Naive thymus-derived CD4-positive, alpha-beta T cell (primary cell): Measurements from ENCODE around the gene RHBDD3. TPM values are rescaled to one million over a fixed set of nuclear protein-coding genes. Genes with fewer than 3 reads are reported as not detected.
"Not testable (repeated sequence)": the region's sequence is repeated elsewhere in the genome, so short reads cannot be mapped to it uniquely, and the experiment has no call there.

Source experiments
- ATAC-seq: fragments of 150-1000 bp; cut with Tn5 transposase; 2 replicates; pipeline ENCODE4 v1.10.0; 2021; ENCODE audit warnings: mild to moderate bottlenecking, moderate library complexity
- CTCF ChIA-PET: fragments of 350-600 bp; sonication (Branson Sonifier 250); formaldehyde crosslinking; loops from one replicate; lab custom pipeline; 2021; ENCODE audit warnings: antibody characterized with exemption; lab: Charles Lee
- POLR2A ChIA-PET: fragments of 350-600 bp; sonication (Branson Sonifier 250); formaldehyde crosslinking; loops from one replicate; lab custom pipeline; 2021; ENCODE audit warnings: antibody characterized with exemption, inconsistent platforms; lab: Charles Lee
- DNase-seq, 9 donors: peaks; one replicate each; pipeline versions ENCODE4 v3.0.0 to v3.0.0-alpha.2; 2020 to 2022; ENCODE audit warnings: mixed read lengths in 1 of 9
- H3K27ac ChIP-seq: one replicate; pipeline ENCODE4 v1.7.0; 2013; ENCODE audit warnings: mild to moderate bottlenecking, low read depth, low read length, moderate library complexity
- H3K27me3 ChIP-seq, 2 donors: one replicate each; pipeline ENCODE4 v1.7.0; 2013; ENCODE audit warnings: low read length in 2 of 2, mild to moderate bottlenecking in 2 of 2, moderate library complexity in 2 of 2; ENCODE audit not compliant: control insufficient read depth in 2 of 2, insufficient read depth in 2 of 2
- H3K36me3 ChIP-seq, 3 experiments: 1 replicate in 2 of 3; 2 replicates in 1 of 3; pipeline ENCODE4 v1.7.0; 2013; ENCODE audit warnings: low read length in 3 of 3, mild to moderate bottlenecking in 3 of 3, moderate library complexity in 1 of 3; ENCODE audit not compliant: insufficient read depth in 3 of 3, control insufficient read depth in 2 of 3
- H3K4me1 ChIP-seq, 2 donors: one replicate each; pipeline ENCODE4 v1.7.0; 2013; ENCODE audit warnings: low read length in 2 of 2, mild to moderate bottlenecking in 2 of 2, moderate library complexity in 1 of 2; ENCODE audit not compliant: control insufficient read depth in 2 of 2, insufficient read depth in 2 of 2
- H3K4me3 ChIP-seq: 2 replicates; pipeline ENCODE4 v1.7.0; 2013; ENCODE audit warnings: mild to moderate bottlenecking, low read length
- H3K9me3 ChIP-seq, 3 experiments: 1 replicate in 2 of 3; 2 replicates in 1 of 3; pipeline ENCODE4 v1.7.0; 2013; ENCODE audit warnings: low read length in 3 of 3; ENCODE audit not compliant: control insufficient read depth in 2 of 3
- H3K27ac Mint-ChIP-seq, 9 donors: one replicate each; pipeline ENCODE4 v1.8.0; 2020 to 2022; ENCODE audit warnings: mixed read lengths in 9 of 9, mild to moderate bottlenecking in 8 of 9, moderate library complexity in 5 of 9, inconsistent platforms in 2 of 9
- H3K27me3 Mint-ChIP-seq, 5 donors: one replicate each; pipeline ENCODE4 v1.8.0; 2021 to 2022; ENCODE audit warnings: mixed read lengths in 5 of 5, mild to moderate bottlenecking in 1 of 5
- H3K36me3 Mint-ChIP-seq, 5 donors: one replicate each; pipeline ENCODE4 v1.8.0; 2020 to 2022; ENCODE audit warnings: mixed read lengths in 5 of 5, mild to moderate bottlenecking in 3 of 5, inconsistent platforms in 1 of 5
- H3K4me1 Mint-ChIP-seq, 7 donors: one replicate each; pipeline ENCODE4 v1.8.0; 2020 to 2022; ENCODE audit warnings: mixed read lengths in 7 of 7, mild to moderate bottlenecking in 3 of 7, inconsistent platforms in 1 of 7
- H3K4me3 Mint-ChIP-seq, 10 donors: one replicate each; pipeline ENCODE4 v1.8.0; 2020 to 2022; ENCODE audit warnings: mild to moderate bottlenecking in 10 of 10, mixed read lengths in 10 of 10, moderate library complexity in 6 of 10, inconsistent platforms in 2 of 10
- H3K9me3 Mint-ChIP-seq, 11 donors: one replicate each; pipeline ENCODE4 v1.8.0; 2020 to 2022; ENCODE audit warnings: mixed read lengths in 11 of 11, mild to moderate bottlenecking in 4 of 11, inconsistent platforms in 1 of 11, moderate library complexity in 1 of 11
- intact Hi-C, 2 donors: fragments of 100-400 bp; cut with micrococcal nuclease; formaldehyde crosslinking; loops; one replicate each; pipeline ENCODE4 v1.15.1; 2023
- polyA plus RNA-seq, 2 donors: library from polyadenylated mRNA; unstranded; fragments of 300-500 nt; fragmentation: Illumina TruSeq; gene quantifications; one replicate each; pipeline ENCODE4 v1.2.3, GENCODE V29; 2021
- total RNA-seq, 6 experiments: library from RNA in 5 of 6; stranded (reverse) in 5 of 6; gene quantifications; 1 replicate in 5 of 6; 2 replicates in 1 of 6; pipeline ENCODE4 v1.2.3 and lab custom pipeline; 2021 to 2026

Gene RHBDD3
- total and polyA plus RNA-seq, 7 experiments from 2014 or later, result 8.1 to 39.4 (median 14.2) TPM

DNA sequence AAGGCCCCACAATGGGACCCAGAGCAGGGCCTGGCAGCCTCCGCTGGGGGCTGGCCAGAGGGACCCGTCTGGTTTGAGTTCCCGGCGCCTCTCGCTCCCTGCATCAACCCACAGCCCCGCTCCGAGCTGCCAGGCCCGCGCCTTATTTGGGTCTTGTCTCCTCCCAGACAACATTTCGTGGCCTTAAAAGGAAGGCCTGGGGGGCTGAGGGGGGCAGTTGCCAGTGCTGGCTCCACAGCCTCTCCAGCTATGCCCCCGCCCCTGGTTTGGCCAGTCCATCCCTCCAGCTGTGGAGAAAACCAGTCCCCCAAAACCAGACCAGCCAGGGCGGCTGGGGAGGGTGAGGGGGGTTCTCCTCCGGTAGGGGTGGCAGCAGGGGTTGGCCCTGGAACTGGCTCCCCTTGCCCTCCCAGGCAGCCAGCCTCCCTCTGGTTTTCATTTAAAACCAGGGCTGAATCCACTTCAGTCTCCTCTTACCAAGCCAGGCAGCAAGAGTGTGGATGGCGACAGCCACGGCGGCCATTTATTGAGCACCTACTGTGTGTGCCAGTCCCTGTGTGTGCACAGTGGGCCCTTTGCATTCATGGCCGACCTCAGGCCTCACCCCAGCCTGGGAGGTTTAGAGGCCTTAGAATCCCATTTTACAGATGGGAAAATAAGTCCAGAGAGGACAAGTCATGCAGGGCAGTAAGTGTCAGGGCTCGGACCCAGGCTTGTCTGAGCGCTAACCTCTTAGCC is 43.5 kb downstream of the RHBDD3 start:
- intact Hi-C loops, result no loop called here
- CTCF ChIA-PET, result no interaction called here
- H3K4me3 ChIP-seq, result no peak overlapping the region
- Mint-ChIP-seq H3K9me3 (no peaks in the 10 kb centered on the region), H3K27ac (no peak overlapping the region), H3K36me3 (no peaks in the 10 kb centered on the region), H3K4me3 (no peak overlapping the region), H3K4me1 (no peaks in the 10 kb centered on the region), H3K27me3 (peaks cover 0 to 2% (median 0%) of the 10 kb centered on the region in 5 donors)
- H3K27me3 ChIP-seq, result no peaks in the 10 kb centered on the region
- no peaks in the 10 kb centered on the region for H3K36me3 ChIP-seq
- H3K9me3 ChIP-seq, result no peaks in the 10 kb centered on the region
- ATAC-seq (no peak), DNase-seq (no peak)
- POLR2A ChIA-PET, result no interaction called here
- H3K27ac ChIP-seq, result no peak overlapping the region
- H3K4me1 ChIP-seq, result no peaks in the 10 kb centered on the region

DNA sequence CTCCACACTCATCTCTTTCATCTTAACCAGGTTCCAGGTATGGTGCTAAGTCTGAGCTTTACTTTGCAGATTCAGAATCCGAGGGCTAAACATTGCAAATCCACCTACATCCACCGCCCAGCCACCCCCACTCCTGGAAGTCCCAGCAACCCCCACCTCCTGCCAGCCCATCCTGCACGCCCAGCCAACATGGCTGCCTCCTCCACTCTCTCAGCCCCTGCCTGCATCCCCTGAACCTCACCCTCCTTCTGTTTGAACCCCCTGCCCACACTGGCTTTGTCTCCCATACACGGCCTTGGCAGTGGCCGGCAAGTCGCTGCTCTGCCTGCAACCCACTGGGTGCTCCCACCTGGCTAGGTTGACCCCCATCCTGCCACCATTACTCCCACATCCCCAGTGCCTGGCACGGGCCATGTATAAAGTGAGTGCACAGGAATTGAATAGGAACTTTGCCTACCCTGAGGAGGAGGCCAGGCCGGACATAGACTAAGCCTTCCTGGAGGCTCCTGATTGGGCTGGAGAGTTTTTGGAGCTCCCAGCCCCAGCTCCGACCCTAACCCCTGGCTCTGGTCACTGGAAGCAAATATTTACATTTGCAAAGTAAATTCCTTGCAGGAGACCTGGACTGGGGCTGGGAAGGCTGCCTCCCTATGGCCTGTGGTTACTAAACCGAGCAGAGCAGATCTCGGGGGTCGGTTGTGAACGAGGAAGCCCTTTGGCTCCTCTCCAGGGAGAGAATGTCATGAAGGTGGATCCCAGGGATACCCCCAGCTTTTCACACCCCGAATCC is 47.7 kb downstream of the RHBDD3 start:
- CTCF ChIA-PET, result no interaction called here
- POLR2A ChIA-PET, result no interaction called here
- H3K9me3 Mint-ChIP-seq, result no peaks in the 10 kb centered on the region
- no peak overlapping the region for H3K27ac Mint-ChIP-seq
- Histone ChIP-seq H3K27ac (no peak overlapping the region), H3K9me3 (no peaks in the 10 kb centered on the region), H3K27me3 (no peaks in the 10 kb centered on the region), H3K4me3 (no peak overlapping the region), H3K36me3 (no peaks in the 10 kb centered on the region), H3K4me1 (no peaks in the 10 kb centered on the region)
- no peak for ATAC-seq
- no peak for DNase-seq
- no peaks in the 10 kb centered on the region for H3K4me1 Mint-ChIP-seq
- intact Hi-C loops, result no loop called here
- H3K36me3 Mint-ChIP-seq, result no peaks in the 10 kb centered on the region
- no peak overlapping the region for H3K4me3 Mint-ChIP-seq
- no peaks in the 10 kb centered on the region for H3K27me3 Mint-ChIP-seq

DNA sequence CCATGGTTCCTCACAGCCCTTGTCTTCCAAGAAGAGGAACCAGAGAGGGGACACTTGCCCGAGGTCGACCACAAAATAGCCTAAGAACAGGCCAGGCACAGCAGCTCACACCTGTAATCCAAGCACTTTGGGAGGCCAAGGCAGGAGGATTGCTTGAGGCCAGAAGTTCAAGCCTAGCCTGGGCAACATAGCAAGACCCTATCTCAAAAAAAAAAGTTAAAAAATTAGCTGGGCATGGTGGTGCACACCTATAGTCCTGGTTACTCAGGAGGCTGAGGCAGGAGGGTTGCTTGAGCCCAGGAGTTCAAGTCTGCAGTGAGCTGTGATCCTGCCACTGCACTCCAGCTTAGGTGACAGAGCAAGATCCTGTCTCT is 48.4 kb downstream of the RHBDD3 start:
- H3K4me1 Mint-ChIP-seq, H3K36me3 Mint-ChIP-seq, DNase-seq, POLR2A ChIA-PET, H3K4me3 Mint-ChIP-seq, intact Hi-C loops, H3K27ac ChIP-seq, H3K27ac Mint-ChIP-seq, H3K36me3 ChIP-seq, H3K27me3 ChIP-seq, H3K27me3 Mint-ChIP-seq, ATAC-seq, H3K4me3 ChIP-seq, H3K4me1 ChIP-seq, H3K9me3 ChIP-seq, CTCF ChIA-PET, H3K9me3 Mint-ChIP-seq: not testable (repeated sequence)

DNA sequence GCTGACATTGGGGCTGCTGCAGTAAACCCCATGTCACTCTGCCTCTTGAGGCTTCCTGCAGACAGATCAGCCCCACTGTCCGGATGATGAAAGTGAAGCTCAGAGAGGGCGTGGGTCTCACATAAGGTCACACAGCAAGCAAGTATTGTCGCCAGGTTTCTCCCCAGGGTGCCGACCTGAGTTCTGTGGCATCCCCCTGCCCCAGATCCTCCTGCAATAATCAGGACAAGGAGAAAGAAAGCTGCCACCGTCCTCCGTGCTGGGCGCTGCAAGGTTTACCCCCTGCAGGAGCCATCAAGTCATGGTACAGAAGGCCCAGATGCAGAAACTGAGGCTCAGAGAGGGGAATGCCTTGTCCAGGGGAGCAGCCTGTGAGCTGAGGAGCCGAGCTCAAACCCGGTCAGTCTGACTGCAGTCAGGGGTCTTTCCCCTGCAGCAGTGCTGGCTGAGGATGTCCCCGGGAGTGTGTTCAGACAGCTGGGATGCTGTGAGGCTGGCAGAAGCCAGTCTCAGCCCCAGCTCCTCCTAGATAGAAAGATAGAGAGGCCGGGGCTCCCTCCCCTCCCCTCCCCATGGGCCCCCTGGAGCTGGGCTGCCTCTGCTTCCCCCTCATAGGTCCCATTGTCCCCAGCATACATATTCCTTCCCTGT is 48.9 kb downstream of the RHBDD3 start:
- Mint-ChIP-seq H3K27me3 (no peaks in the 10 kb centered on the region), H3K9me3 (no peaks in the 10 kb centered on the region), H3K36me3 (no peaks in the 10 kb centered on the region), H3K4me1 (no peaks in the 10 kb centered on the region), H3K27ac (no peak overlapping the region), H3K4me3 (no peak overlapping the region)
- H3K4me3 ChIP-seq, result no peak overlapping the region
- intact Hi-C loops, result no loop called here
- H3K27me3 ChIP-seq, result no peaks in the 10 kb centered on the region
- ChIA-PET POLR2A (no interaction called here), CTCF (no interaction called here)
- DNase-seq (no peak), ATAC-seq (no peak)
- no peaks in the 10 kb centered on the region for H3K36me3 ChIP-seq
- H3K9me3 ChIP-seq, result no peaks in the 10 kb centered on the region
- no peak overlapping the region for H3K27ac ChIP-seq
- no peaks in the 10 kb centered on the region for H3K4me1 ChIP-seq

DNA sequence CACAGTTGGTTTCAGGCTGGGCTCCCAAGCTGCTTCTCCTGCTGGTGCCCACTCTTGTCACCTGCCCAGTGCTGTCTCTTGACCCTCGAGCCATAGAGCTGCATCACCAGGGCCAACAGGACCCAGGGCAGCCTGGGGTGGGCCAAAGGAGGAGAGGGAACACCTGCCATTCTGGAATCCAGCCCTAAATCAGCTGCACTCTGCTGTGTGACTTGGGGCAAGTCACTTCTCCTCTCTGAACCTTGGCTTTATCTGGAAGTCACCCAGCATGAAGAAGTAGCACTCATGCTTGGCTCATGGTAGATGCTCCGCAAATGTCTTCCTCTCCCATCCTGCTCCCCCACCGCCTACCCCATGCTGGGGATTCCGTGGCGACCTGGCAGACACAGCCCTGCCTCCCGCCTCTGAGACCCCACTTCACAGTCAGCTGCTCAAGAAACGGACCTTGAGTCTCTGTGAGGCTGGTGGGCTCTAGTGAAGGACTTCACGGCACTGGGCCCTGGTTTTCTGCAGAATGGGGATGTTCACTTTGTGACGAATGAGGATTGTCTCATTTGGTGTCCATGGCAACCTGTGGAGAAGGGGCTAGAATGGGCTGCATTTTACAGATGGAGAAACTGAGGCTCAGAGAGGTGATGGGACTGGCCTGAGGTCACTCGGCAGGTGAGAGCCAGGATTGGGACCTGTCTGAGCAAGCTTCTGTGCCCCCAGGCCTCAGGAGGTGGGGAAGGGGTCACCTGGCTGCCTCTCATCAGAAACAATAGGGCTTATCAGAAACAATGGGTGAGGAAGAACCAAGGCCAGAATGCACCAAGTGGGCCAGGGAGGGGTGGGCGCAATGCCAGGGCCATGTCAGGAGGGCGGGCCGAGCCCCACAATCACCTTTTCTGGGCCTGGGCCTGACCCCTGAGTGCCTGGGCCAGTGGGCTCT is 49.7 kb downstream of the RHBDD3 start:
- Histone ChIP-seq H3K4me3 (no peak overlapping the region), H3K27ac (no peak overlapping the region), H3K36me3 (no peaks in the 10 kb centered on the region), H3K9me3 (no peaks in the 10 kb centered on the region), H3K4me1 (no peaks in the 10 kb centered on the region), H3K27me3 (no peaks in the 10 kb centered on the region)
- intact Hi-C loops, result no loop called here
- Mint-ChIP-seq H3K27me3 (no peaks in the 10 kb centered on the region), H3K4me1 (no peaks in the 10 kb centered on the region), H3K36me3 (no peaks in the 10 kb centered on the region), H3K4me3 (no peak overlapping the region), H3K27ac (no peak overlapping the region), H3K9me3 (no peaks in the 10 kb centered on the region)
- POLR2A ChIA-PET, result no interaction called here
- ATAC-seq (no peak), DNase-seq (no peak)
- CTCF ChIA-PET, result no interaction called here

DNA sequence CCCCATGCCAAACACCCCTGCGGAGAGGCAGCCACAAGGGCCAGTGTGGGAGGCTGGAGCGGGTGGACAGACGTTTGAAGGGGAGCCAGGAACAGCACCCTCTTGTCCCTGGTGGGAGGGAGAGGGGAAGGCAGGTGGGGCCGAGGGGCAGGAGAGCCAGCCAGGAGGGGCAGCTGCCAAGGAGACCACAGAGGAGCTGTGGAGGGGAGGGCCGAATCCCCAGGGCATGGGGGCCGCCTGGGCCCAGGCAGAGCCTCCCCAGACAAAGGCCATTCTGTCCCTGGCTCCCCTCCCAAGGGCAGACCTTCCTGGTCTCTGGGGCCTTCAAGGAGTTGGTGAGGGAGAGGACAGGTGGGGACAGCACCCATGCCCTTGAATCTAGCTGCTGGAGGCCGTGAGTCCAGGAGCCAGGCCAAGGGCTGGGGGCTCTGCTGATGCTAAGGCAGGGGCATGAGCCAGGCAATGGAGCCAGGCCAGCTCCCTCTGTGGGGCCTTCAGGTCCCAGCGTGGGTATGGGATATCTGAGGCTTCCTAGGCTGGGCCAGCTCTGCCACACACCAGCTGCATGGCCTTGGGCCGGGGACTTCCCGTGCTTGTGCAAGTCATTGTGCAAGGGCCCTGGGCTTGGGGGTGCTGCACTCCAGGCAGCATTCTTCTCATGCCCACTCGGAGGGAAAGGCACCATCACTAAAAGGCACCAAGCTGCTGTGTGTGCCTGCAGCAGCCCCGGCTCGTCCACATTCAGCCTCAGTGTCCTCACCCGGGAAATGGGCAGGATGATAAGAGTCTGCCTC is 50.7 kb downstream of the RHBDD3 start:
- no peak for DNase-seq
- Histone ChIP-seq H3K36me3 (no peaks in the 10 kb centered on the region), H3K4me1 (no peaks in the 10 kb centered on the region), H3K27ac (no peak overlapping the region), H3K9me3 (no peaks in the 10 kb centered on the region), H3K4me3 (no peak overlapping the region), H3K27me3 (no peaks in the 10 kb centered on the region)
- Mint-ChIP-seq H3K27me3 (no peaks in the 10 kb centered on the region), H3K27ac (no peak overlapping the region), H3K36me3 (no peaks in the 10 kb centered on the region), H3K9me3 (no peaks in the 10 kb centered on the region), H3K4me1 (no peaks in the 10 kb centered on the region), H3K4me3 (no peak overlapping the region)
- CTCF ChIA-PET, result no interaction called here
- peak; percentile 58 for ATAC-seq
- POLR2A ChIA-PET, result no interaction called here
- intact Hi-C loops, result no loop called here
